PC-9 (cell line): ENCODE data around the gene ITGA8.

Experiments used
- EZH2 ChIP-seq: fragments of 200-600 bp; sonication (generic); IDR thresholded peaks from 2 replicates; pipeline ENCODE4 v1.8.0; 2017; ENCODE audit warnings: antibody characterized with exemption, low read depth
- TF ChIP-seq, protein P1 (sequence below): fragments of 200-600 bp; sonication (generic); conservative IDR thresholded peaks from 2 replicates; pipeline ENCODE4 v1.6.1; 2017; ENCODE audit warnings: mixed run types, antibody characterized with exemption, mild to moderate bottlenecking, moderate library complexity

DNA sequence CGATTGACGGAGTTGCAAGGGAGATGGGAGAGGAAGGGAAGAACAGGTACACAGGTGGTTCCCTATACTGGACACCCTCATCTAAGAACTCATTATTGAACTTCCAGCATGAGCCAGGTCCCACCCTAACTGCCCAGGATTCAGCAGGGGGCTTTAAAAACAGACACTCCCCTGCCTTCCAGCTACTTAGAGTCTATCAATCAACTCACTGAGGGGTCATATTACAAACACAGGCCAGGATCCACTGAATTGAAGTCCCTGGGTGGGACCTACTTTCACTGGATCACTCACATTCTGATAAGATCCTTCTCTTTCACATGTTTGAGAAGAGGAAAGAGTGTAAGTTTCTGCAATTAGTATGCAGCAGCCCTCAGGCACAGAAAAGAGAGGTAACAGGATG is 92.8 kb downstream of the ITGA8 start:
- TF ChIP-seq, protein P1, sequence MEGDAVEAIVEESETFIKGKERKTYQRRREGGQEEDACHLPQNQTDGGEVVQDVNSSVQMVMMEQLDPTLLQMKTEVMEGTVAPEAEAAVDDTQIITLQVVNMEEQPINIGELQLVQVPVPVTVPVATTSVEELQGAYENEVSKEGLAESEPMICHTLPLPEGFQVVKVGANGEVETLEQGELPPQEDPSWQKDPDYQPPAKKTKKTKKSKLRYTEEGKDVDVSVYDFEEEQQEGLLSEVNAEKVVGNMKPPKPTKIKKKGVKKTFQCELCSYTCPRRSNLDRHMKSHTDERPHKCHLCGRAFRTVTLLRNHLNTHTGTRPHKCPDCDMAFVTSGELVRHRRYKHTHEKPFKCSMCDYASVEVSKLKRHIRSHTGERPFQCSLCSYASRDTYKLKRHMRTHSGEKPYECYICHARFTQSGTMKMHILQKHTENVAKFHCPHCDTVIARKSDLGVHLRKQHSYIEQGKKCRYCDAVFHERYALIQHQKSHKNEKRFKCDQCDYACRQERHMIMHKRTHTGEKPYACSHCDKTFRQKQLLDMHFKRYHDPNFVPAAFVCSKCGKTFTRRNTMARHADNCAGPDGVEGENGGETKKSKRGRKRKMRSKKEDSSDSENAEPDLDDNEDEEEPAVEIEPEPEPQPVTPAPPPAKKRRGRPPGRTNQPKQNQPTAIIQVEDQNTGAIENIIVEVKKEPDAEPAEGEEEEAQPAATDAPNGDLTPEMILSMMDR = no peak
- TF ChIP-seq EZH2 = no peak
